NCI-H2081 (cell line): ENCODE data around the gene MYADML2.

Experiments
- DNase-seq, 2 experiments: peaks; one replicate each; lab custom pipeline; 2025; lab: John Stamatoyannopoulos, UW

MYADML2 gene

DNA sequence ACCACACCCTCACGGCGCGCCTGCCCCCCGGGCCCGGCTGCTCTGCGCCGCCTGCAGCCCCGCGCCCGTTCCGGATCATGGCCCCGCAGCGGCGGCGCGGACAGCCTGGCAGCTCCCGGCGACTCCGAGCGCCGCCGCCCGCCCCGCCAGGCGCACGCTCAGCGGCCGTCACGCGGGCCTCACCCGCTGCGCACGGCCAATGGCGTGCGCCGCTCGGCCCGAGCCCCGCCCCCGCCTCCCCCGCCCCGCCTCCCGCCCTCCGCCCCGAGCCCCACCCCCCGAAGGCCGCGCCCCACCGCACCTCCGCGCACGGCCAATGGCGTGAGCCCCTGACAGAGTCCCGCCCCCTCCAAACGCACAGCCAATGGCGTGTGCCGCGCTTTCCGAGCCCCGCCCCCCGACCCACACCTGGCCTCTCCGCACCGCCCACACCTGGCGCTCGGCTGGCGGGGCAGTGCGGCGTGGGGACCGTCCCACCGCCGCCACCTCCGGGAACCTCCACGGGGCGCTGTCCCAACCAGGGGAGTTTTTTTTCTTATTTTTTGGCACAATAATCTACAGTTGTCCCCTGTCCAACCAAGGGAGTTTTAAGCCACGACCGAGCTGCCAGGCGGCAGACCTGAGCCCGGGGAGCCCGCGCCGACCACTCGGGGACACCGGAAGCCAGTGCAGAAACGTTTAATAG lies 35.6 kb downstream of the MYADML2 start, which contains the start of gene PCYT2:
TSS of gene PCYT2 (minus strand) at position 123 of the 685 bp plus-strand sequence. CDS start at position 79, 44 bp downstream.
- peak; percentile 91 to 97 for DNase-seq

DNA sequence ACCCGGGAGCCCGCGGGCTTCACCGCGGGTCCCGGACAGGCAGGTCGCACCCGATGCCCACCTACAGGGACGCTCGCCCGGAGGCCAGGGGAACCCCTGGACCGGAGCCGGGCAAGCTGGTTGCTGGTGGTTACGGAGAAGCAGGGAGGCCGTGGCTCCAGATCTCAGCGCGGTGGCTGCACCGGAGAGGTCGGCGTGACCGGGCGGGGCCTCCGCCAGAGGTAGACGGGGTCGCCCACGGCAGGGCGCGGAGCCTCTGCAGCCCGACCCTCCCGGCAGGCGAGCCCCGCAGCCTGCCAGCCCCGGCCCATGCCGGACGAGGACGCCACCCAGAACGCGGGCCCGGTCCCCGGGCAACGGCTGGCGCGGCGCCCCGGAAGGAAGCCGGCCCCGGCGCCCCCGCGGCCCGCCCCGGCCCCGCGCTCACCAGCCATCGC lies 36.2 kb downstream of the MYADML2 start:
- no peak for DNase-seq

DNA sequence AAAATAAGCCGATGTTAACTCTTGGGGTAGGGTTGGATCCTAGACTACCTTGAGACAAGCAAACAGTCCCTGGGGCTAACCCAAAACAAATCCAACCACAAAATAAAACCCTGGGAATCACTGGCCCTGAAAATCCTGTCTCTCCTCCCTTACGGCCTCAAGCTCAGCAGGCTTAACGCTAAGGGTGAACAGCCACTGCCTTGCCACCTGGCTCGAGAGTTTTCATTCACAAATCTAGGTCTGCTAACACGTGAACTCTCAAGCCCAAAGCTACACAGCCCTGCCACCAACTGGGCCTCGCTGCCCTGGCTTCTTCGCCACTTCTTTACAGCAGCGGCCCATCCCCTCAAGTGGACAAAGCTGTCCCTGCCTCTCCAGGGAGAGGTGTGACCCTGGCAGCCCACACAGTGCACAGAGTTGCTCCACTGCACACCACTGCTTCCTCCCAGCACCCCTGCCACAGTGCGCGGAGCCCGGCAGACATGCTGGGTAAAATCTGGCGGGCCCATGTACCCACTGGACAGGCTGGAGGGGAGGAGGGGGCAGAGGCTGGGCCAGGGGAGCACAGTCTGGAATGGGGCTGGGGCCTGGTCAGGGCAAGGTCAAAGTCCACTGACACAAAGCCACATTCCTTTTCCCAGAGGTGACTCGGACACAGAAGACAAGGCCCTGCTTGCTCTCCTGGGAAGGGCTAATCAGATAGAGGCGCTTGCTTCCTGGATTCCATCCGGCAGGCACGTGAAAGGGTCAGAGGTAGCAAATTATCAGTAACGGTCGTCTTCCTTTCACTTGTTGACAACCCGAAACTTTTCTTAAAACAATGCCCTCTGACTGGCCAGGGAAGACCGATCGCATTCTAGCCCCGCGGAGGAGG lies 36.8 kb downstream of the MYADML2 start:
- peak in 1 of 2 experiments; percentile 22 for DNase-seq

DNA sequence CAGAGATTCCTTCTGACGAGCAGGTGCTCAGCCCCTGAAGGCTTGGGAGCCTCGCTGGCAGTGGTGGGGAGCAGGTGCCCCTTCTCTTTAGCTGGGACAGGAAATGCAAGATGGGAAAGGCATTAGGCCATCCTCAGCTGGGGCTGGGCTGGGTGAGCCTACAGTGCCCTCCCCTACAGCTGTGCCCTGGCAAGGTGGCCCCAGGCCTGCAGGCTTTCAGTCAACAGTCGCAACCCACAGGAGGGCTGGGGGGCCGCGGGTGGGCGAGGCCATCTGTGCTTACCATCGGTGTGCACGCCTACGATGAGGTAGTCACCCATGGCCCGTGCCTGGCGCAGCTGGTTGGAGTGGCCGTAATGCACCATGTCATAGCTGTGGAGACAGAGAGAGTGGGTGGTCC lies 37.8 kb downstream of the MYADML2 start:
- DNase-seq: no peak

DNA sequence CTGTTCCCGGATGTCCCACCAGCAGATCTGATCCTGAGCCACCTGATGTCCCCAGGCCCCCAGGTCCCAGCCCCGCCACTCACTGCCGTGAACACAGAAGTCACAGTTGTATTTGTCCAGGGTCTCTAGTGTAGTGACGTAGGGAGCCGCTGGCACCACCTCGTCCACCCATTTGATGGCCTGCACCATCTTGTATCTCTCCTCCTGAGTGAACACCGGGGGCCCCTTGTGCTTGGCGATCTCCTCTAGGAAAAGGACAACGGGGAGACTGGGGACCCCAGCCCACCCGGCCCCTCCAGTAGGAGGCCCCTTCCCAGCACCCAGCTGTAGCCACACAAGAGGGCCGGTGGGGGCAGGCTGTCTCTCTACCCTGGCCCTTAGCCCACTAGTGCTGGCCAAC lies 38.2 kb downstream of the MYADML2 start:
- no peak for DNase-seq

DNA sequence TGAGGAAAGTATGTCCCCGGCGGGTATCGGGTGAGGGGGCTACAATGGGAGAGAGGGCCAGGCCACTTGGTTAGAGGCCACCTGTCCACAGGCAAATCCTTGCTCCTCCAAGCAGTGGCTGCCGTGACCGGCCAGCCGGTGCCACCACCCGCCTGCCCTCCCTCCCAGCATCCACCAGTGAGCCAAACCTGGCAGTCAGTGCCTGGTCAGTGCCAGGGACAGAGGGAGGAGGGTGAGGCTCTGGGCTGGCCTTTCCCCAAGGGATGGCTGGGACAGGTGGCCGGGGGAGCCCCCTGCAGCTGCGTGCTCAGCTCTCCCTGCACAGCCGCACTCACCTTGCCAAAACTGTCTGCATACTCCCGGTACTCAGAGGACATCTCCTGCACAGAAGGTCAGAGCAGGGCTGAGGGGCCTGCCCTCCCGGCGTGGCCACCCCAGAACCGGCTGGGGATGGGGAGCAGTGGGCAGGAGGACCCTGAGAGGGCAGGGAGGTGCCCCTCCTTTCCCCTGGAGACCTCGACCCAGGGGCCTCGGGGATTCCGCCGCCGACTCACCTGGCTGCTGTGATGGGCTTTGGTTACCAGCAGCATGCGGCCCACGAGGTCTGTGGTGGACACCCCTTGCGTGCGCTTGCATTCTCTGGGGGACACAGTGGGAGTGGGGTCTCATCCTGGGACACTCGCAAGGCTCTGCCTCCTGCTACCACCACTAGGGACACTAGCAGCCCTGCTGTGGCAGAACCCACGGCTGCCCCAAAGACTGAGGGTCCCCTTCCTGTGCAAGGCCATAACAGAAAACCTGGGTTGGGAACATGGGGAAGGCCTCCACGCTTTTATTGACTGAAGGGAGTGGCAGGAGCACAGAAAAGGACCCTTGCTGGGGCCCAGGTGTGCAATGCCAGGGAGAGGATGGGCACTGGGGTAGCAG lies 39.6 kb downstream of the MYADML2 start:
- no peak for DNase-seq

DNA sequence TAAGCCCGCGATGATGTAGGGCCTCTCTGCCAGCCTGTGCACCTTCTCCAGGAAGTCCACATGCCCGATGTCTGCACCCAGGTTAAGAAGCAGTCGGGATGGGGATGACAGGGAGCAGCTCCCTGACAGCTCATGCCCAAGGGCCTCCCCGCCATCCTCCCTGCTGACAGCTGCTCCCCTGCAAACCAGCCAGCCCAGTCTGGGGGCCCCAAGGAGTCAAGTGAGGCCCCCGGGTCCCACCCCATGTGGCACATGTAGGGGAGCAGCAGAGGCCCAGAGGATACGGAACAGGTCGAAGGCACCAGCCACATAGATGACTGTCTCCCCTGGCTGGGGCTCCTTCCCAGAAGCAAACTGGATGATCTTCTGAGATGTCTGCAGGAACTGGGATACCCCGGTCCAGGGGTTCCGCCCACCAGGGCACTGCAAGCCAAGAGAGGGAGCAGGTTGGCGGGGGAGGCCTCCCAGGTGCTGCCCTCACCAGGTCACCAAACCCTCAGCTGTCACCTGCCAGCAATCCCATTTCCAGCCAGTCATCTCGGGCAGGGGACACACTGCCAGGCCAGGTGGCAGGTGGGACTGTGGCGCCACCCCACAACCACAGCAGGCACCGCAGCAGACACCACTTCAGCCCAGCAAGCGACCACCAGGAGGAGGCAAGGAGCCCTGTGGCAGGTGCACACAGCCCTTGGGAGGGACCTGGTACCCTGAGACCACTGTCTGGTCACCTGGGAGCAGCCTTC lies 40.4 kb downstream of the MYADML2 start:
- peak in 1 of 2 experiments; percentile 37 for DNase-seq

DNA sequence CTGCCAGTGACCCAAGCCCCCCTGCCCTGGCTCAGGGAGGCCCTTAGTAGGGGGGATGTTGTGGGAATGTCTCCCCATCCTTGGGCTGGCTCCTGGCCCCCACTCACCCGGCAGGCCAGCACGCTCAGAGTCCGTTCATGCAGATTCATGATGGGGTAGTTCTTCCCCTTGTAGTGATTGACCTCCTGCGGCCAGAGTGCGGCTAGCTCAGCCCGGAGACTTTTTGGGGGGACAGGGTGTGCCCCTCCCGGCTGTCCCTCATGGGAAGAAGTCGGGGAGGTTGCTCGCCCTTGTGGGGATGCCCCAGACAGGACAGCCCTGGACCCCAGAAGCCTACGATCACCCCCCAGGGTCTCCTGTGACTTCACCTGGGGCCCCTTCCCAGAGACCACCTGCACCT lies 41.0 kb downstream of the MYADML2 start:
- no peak for DNase-seq

DNA sequence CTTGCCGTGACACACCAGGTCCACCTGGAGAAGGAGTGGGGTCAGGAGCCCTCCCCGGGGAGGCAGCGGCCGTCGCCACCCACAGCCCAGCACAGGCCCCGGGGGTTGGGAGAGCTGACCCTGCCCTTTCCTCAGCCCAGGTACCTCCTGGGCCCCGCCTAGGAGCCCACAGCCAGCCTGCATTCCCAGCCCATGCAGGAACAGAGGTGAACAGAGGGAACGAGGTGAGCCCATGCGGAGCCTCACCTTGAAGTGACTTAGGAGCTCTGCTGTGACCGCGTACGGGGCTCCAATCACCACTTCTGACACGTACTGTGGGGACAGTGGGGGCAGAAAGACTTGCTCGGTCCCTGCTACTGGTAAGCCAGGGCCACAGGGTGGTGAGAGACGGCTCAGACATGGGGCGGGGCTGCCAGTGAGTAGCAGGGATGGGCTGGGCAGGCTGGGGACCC lies 41.6 kb downstream of the MYADML2 start:
- DNase-seq: no peak

DNA sequence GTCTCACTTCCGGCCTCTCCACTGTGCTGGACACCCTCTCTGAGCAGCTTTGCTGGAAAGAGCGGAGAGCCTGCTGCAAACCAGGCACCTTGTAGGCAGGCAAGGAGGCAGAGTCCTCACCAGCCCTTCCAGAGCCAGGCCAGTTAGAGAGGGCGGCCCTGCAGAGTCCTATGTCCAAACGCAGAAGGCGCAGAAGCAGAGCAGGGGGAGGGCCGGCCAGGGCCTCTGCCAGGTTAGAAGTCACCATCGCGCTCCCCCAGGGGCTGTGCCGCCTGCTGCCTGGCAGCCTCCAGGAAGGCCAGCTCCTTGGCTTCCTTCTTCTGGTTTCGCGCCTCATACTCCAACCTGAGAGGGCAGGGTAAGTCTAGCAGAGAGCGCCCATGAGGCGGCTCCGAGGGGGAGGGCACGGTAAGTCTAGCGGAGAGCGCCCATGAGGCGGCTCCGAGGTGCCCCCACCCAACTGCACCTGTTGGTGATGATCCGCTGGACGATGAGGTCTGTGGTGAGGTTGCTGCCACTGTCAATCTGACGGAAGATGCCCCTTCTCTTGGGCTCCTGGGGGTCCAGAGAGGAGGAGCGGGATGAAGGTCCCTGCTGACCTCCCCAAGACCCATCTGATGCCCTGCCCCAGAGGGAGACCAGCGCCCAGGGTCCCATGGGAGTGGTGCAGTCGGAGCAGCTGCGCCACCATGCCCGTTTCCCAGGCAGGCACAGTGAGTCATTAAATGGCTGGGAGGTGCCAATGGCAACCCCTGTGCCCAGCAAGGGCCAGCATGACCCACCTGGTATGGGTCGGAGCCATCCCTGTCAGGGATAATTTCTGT lies 42.2 kb downstream of the MYADML2 start:
- DNase-seq: no peak

DNA sequence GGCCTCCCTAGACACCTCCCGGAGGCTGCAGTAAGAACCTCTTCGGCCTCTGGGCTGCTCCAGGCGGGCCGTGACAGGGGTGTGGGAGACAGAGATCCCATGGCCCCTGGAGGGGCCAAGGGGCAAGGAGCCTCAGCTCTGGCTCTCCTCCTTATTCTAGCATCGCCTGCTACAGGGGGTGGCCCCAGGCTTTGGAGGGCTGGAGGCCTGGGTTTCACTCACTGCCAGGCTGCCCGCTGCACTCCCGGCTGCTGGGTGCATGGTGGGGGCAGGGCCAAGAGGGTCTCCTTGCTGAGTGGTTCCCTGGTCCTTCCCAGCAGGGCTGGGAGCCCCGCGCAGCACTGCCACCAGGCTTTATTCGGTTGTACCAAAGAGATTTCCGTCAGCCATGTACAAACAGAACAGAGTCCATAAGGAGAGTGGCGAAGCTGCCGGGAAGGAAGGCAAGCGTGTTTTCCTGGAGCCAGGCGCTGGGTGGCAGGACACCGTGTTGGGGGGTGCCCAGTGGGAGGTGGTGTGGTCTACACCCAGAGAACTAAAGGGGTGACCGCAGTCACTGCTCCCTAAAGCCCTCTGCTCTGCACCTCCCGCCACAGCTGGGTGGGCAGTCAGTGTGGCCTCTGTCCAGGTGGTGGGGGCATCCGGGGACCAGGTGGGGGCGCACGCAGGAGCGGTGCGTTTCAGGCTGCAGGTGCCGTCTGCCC lies 43.0 kb downstream of the MYADML2 start:
- no peak for DNase-seq

DNA sequence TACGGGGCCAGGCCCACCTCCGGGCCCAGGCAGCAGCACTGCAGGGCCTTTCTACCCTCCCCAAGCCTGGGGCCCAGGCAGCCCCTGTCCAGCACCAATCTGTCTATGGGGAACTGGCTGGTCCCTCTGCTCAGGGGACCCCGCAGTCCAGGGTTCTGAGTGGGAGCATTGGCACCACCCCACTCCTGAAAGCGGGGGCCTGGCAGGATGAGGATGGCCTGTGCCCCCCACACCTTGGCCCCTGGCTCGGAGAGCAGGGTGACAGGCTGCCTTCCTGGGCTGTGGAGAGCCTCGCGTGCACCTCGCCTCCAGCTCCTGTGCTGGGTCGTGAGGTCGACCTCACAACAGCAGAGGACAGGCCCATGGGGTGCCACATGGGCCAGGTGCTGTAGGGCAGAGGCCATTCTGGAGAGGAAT lies 43.6 kb downstream of the MYADML2 start:
- DNase-seq: no peak

DNA sequence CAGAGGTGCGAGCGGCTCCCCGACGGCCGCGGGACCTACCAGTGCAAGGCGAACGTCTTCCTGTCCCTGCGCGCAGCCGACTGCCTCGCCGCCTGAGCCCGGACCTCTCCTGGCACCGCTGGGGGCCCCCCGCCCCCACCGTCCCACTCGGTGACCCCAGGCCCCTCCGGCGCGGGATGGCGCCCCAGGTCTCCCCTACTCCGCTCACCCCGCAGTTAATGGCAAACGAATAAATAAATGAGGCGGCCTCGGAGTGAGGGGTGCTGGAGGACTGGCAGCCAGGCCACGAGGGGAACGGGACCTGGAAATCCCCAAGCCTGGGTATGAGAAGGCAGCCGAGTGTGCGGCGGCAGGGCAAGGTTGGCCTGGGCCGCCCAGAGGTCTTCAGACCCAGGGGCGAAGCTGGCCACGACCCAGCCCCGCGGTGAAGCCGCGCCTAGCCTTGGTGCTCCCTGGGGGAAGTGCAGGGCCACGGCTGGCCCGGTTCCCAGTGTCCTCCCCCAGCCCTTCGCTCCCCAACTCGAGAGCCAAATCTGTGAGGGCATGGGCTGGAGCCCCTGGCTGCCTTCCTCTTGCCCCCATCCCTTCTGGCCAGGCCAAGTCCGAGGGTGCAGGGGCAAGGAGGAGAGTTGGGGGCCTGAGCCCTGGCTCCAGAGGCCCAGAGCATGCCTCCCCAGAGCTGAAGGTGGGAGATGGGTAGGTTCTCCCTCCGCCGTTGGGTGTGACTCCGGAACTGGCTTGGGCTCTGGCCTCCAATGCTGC lies 44.2 kb downstream of the MYADML2 start:
- no peak for DNase-seq

DNA sequence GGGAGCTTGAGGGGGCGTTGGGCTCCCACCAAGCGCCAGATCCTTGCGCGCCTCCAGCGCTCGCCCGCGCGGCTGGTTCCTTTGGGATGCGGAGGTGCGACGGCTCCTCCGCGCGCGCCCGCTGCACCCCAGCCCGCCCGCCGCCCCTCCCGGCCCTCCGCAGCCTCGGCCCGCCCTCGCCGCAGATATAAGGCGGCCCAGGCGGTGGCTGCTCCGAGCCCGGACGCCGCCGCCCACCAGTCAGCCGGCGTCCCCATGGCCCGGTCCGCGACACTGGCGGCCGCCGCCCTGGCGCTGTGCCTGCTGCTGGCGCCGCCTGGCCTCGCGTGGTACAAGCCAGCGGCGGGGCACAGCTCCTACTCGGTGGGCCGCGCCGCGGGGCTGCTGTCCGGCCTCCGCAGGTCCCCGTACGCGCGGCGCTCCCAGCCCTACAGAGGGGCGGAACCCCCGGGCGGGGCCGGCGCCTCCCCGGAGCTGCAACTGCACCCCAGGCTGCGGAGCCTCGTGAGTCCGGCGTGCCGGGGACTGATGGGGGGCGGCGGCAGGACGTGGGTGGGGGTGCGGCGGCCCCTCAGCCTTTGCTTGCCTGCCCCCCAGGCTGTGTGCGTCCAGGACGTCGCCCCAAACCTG lies 44.9 kb downstream of the MYADML2 start, which contains the start of gene NPB:
TSS of gene NPB (plus strand) at position 216 of the 630 bp plus-strand sequence. CDS start at position 256, 40 bp downstream.
- DNase-seq: peak in 1 of 2 experiments; percentile 61

DNA sequence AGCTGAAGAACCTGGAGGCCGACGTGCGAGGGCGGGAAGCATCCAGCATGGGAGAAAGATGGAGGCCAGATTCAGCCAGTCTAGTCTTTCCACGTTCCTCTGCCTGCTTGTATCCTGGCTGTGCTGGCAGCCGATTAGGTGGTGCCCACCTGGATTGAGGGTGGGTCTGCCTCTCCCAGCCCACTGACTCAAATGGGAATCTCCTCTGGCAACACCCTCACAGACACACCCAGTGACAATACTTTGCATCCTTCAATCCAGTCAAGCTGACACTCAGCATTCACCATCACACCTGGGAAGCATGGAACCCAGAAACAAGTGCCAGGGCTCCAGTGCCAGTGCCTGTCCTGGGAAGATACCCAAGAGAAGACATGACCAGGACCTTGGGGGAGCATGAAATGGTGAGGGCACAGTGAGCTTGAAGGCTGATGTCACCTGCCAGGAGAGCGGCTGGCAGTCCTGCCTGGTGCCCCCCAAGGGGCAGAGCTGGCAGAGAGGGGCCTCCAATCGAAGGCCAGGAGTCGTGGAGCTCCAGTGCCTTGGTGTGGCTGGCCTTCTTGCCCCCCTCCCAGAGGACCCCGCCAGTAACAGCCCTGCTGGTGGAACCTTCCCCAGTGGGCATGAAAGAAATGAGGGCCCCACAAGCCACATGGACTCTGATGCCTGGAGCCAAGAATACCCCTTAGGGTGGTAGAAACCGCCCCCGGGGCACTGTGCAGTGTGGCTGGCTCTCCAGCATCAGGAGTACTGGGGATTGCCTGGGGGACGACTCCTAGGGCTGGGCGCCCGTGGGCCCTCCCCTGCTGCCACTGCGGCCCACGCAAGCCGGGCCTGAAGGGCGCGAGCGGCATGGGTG lies 45.6 kb downstream of the MYADML2 start:
- no peak for DNase-seq

DNA sequence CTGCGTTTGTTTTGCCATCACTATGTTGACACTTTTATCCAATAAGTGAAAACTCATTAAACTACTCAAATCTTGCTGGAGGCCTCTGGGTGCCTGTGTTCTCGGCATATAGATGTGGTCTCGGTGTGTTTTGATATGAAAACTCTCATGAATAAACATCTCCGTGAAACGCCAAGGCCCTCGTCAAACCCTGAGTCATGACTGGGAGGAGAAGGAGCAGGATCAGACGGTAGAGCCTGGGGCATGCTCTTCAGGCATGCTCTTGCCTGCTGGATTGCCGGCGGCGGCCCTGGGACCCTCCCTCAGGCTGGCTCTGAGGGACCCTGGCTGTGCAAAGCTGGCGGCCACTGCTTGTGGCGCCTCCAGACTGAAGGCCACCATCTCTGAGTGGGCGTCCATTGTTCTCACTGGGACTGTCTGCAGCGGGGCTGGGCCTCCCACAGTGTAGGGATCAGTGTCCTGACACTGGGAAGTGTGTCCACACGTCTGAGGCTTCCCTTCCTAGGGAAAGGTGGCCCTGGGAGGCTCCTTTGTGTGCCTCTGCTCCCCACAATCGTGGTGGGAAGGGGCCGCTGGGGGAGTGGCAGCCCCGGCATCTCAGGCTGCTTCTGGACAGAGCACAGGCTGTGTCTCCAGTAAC lies 46.7 kb downstream of the MYADML2 start:
- DNase-seq: no peak
